Rectal smooth muscle tissue (tissue), 1 donor: ENCODE results near the gene LRCH3.
"Not testable (repeated sequence)": the region's sequence is repeated elsewhere in the genome, so short reads cannot be mapped to it uniquely, and the experiment has no call there.

Source experiments
- H3K27ac ChIP-seq: one replicate; pipeline ENCODE4 v1.7.0; 2013; ENCODE audit warnings: low read depth, low read length, inconsistent platforms
- H3K27me3 ChIP-seq: one replicate; pipeline ENCODE4 v1.7.0; 2013; ENCODE audit warnings: low read length; ENCODE audit not compliant: control insufficient read depth, insufficient read depth
- H3K36me3 ChIP-seq: one replicate; pipeline ENCODE4 v1.7.0; 2013; ENCODE audit warnings: low read length; ENCODE audit not compliant: control insufficient read depth, insufficient read depth
- H3K4me1 ChIP-seq: one replicate; pipeline ENCODE4 v1.7.0; 2013; ENCODE audit warnings: low read length; ENCODE audit not compliant: control insufficient read depth, insufficient read depth
- H3K4me3 ChIP-seq: one replicate; pipeline ENCODE4 v1.7.0; 2013; ENCODE audit warnings: low read length
- H3K9ac ChIP-seq: one replicate; pipeline ENCODE4 v1.7.0; 2013; ENCODE audit warnings: low read length

LRCH3 gene

GRCh38 chr3:197927578-197927977 is 136.5 kb downstream of the LRCH3 start:
- H3K27ac ChIP-seq, H3K27me3 ChIP-seq, H3K4me3 ChIP-seq, H3K36me3 ChIP-seq, H3K9ac ChIP-seq, H3K4me1 ChIP-seq: not testable (repeated sequence)

GRCh38 chr3:197936819-197937384 is 145.8 kb downstream of the LRCH3 start:
- H3K27ac ChIP-seq = no peak overlapping the region
- no peaks in the 10 kb centered on the region for H3K4me1 ChIP-seq
- no peaks in the 10 kb centered on the region for H3K27me3 ChIP-seq
- H3K4me3 ChIP-seq = no peak overlapping the region
- H3K9ac ChIP-seq = no peak overlapping the region
- no peaks in the 10 kb centered on the region for H3K36me3 ChIP-seq
